Keratinocyte (primary cell): ENCODE measurements around the gene RAB12.

Source experiments
- CTCF ChIP-seq, 3 experiments: IDR thresholded peaks in 1 of 3; conservative IDR thresholded peaks in 1 of 3; optimal IDR thresholded peaks in 1 of 3; 2 replicates in 2 of 3; 3 replicates in 1 of 3; pipeline versions ENCODE3 to v1.5.1; 2011; ENCODE audit warnings: low read length in 3 of 3, mild to moderate bottlenecking in 3 of 3, moderate library complexity in 2 of 3, control low read depth in 1 of 3, inconsistent platforms in 1 of 3; ENCODE audit not compliant: insufficient read depth in 2 of 3; ENCODE audit errors: extremely low read depth in 1 of 3
- EZH2 ChIP-seq: IDR thresholded peaks from one replicate; pipeline ENCODE4 v1.6.1; 2012; ENCODE audit warnings: inconsistent platforms, mild to moderate bottlenecking, low read length, moderate library complexity

DNA sequence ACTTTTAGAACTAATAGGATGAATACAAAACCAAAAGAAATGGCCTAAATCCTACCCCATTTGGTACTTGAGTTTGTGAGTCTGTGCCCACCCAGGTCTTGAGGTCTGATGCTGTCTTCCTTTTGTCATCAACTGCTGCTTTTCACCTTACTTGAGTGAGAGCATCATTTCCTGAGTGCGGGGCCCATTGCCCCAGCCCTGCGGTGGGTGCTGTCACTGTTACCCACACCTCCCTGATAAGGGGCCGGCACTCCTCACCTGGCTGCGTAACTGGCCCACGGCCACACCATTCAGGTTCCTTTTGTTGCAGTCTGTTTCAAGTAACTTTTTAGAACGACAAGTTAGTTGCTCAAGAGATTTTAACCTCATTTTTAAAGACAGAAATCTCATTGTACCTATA, 25.3 kb downstream of the RAB12 start:
- TF ChIP-seq CTCF (optimal IDR thresholded peaks at IDR 0.05 in 1 of 3, IDR thresholded peaks at IDR 0.05 in 1 of 3, conservative IDR thresholded peaks at IDR 0.05 in 1 of 3; ENCODE audit: extremely low read depth in 1 of 3, insufficient read depth in 2 of 3, low read length in 3 of 3) (no peak), EZH2 (no peak)
